Astrocyte (in vitro differentiated cells and primary cell): ENCODE measurements around the gene AMMECR1.

Experiments used
- CTCF ChIP-seq: IDR thresholded peaks from 2 replicates; pipeline ENCODE4 v1.5.1; 2011; ENCODE audit warnings: low read depth, mild to moderate bottlenecking, inconsistent platforms, low read length, moderate library complexity; ENCODE audit not compliant: insufficient read depth
- EZH2 ChIP-seq: IDR thresholded peaks from 2 replicates; pipeline ENCODE4 v1.6.1; 2012; ENCODE audit warnings: mild to moderate bottlenecking, low read length, inconsistent platforms; ENCODE audit not compliant: insufficient read depth

GRCh38 chrX:110338935-110339334 is 21.1 kb upstream of the AMMECR1 start:
- no peak for TF ChIP-seq CTCF
- TF ChIP-seq EZH2 = no peak
